Measurements from ENCODE around the gene LAMA2. TPM values are rescaled to one million over a fixed set of nuclear protein-coding genes. Genes with fewer than 3 reads are reported as not detected.
A peak's percentile ranks its signal among the peaks of the same experiment; 100 is the strongest.

The LAMA2 gene
- total RNA-seq, 4 donors from 2014 or later, result 1.7 to 112 (median 19.6) TPM

GRCh38 chr6:129110690-129111343 is 227.9 kb downstream of the LAMA2 start:
- DNase-seq, result no peak
- no peaks in the 10 kb centered on the region for H3K27me3 ChIP-seq
- no peaks in the 10 kb centered on the region for H3K36me3 ChIP-seq
- H3K9me3 ChIP-seq, result no peaks in the 10 kb centered on the region
- no peak overlapping the region for H3K4me3 ChIP-seq
- 23 to 50% methylated on average over 1 of the region's 1 CpG for WGBS, 2 donors
- H3K4me1 ChIP-seq, result no peaks in the 10 kb centered on the region
- no peak for TF ChIP-seq CTCF (IDR thresholded peaks at IDR 0.05)
- TF ChIP-seq POLR2A (IDR thresholded peaks at IDR 0.05), result no peak
- H3K27ac ChIP-seq, result peak overlapping the region in 1 of 4 donors; percentile 17
- intact Hi-C loops (cut with DNase I), result no loop called here

GRCh38 chr6:129111346-129111745 is 228.4 kb downstream of the LAMA2 start:
- Histone ChIP-seq H3K27ac (peak overlapping the region in 1 of 4 donors; percentile 17), H3K4me1 (no peaks in the 10 kb centered on the region), H3K27me3 (no peaks in the 10 kb centered on the region), H3K4me3 (no peak overlapping the region), H3K9me3 (no peaks in the 10 kb centered on the region), H3K36me3 (no peaks in the 10 kb centered on the region)
- WGBS, 2 donors, result 84 to 90% methylated on average over 1 of the region's 1 CpG
- TF ChIP-seq POLR2A (IDR thresholded peaks at IDR 0.05) (no peak), CTCF (IDR thresholded peaks at IDR 0.05) (no peak)
- DNase-seq, result no peak
- intact Hi-C loops (cut with DNase I), result no loop called here

- H3K27ac ChIP-seq, result no peak overlapping the region
- intact Hi-C loops (cut with DNase I), result no loop called here
- no peak for TF ChIP-seq POLR2A (IDR thresholded peaks at IDR 0.05)
- TF ChIP-seq CTCF (IDR thresholded peaks at IDR 0.05), result no peak
- H3K9me3 ChIP-seq, result no peaks in the 10 kb centered on the region
- no peak for DNase-seq
- no peaks in the 10 kb centered on the region for H3K4me1 ChIP-seq
- no peaks in the 10 kb centered on the region for H3K27me3 ChIP-seq
- H3K36me3 ChIP-seq, result no peaks in the 10 kb centered on the region
- H3K4me3 ChIP-seq, result no peak overlapping the region
- WGBS, 2 donors, result 76 to 85% methylated on average over 1 of the region's 1 CpG
Observed at GRCh38 chr6:129111853-129112252, 228.9 kb downstream of the LAMA2 start.

- intact Hi-C loops (cut with DNase I), result no loop called here
- Histone ChIP-seq H3K4me1 (no peaks in the 10 kb centered on the region), H3K9me3 (no peaks in the 10 kb centered on the region), H3K27me3 (no peaks in the 10 kb centered on the region), H3K36me3 (no peaks in the 10 kb centered on the region), H3K4me3 (no peak overlapping the region), H3K27ac (no peak overlapping the region)
- DNase-seq, result no peak
- no peak for TF ChIP-seq POLR2A (IDR thresholded peaks at IDR 0.05)
- no peak for TF ChIP-seq CTCF (IDR thresholded peaks at IDR 0.05)
Observed at GRCh38 chr6:129112591-129112990, 229.7 kb downstream of the LAMA2 start.

- H3K9me3 ChIP-seq, result no peaks in the 10 kb centered on the region
- TF ChIP-seq CTCF (IDR thresholded peaks at IDR 0.05) (no peak), POLR2A (IDR thresholded peaks at IDR 0.05) (no peak)
- no peak overlapping the region for H3K4me3 ChIP-seq
- H3K4me1 ChIP-seq, result no peaks in the 10 kb centered on the region
- H3K27ac ChIP-seq, result no peak overlapping the region
- intact Hi-C loops (cut with DNase I), result no loop called here
- H3K27me3 ChIP-seq, result no peaks in the 10 kb centered on the region
- 76 to 77% methylated on average over 1 of the region's 1 CpG for WGBS, 2 donors
- no peaks in the 10 kb centered on the region for H3K36me3 ChIP-seq
- no peak for DNase-seq
Observed at GRCh38 chr6:129113637-129114036, 230.7 kb downstream of the LAMA2 start.
